Neural cell (in vitro differentiated cells): ENCODE measurements around the gene SH3RF3. TPM values are rescaled to one million over a fixed set of nuclear protein-coding genes. Genes with fewer than 3 reads are reported as not detected.

ENCODE experiments used
- H2AFZ ChIP-seq: fragments of 200-600, 300-800 bp; sonication (generic), shearing (Covaris generic); 2 replicates; pipeline ENCODE4 v1.6.0; 2014; ENCODE audit warnings: low read depth, mild to moderate bottlenecking, antibody characterized with exemption, low read length, moderate library complexity
- H3F3A ChIP-seq: fragments of 200-600 bp; shearing (Covaris generic); 2 replicates; pipeline ENCODE4 v1.6.1; 2016; ENCODE audit warnings: mild to moderate bottlenecking, moderate library complexity, mixed read lengths, antibody characterized with exemption, low read length; ENCODE audit not compliant: insufficient read depth, poor library complexity, severe bottlenecking
- H3K27ac ChIP-seq: fragments of 200-600, 300-800 bp; sonication (generic), shearing (Covaris generic); 2 replicates; pipeline ENCODE4 v1.5.1; 2014; ENCODE audit warnings: mild to moderate bottlenecking, low read length, moderate library complexity
- H3K27me3 ChIP-seq: fragments of 300-800, 200-600 bp; sonication (generic), shearing (Covaris generic); 2 replicates; pipeline ENCODE4 v1.6.0; 2014; ENCODE audit warnings: mild to moderate bottlenecking, low read depth, low read length, moderate library complexity; ENCODE audit not compliant: insufficient read depth
- H3K36me3 ChIP-seq: fragments of 300-800, 200-600 bp; sonication (generic), shearing (Covaris generic); 2 replicates; pipeline ENCODE4 v1.5.1; 2014; ENCODE audit warnings: mild to moderate bottlenecking, antibody characterized with exemption, low read length, moderate library complexity; ENCODE audit not compliant: insufficient read depth
- H3K4me2 ChIP-seq: fragments of 300-800, 200-600 bp; sonication (generic), shearing (Covaris generic); 2 replicates; pipeline ENCODE4 v1.6.0; 2014; ENCODE audit warnings: mild to moderate bottlenecking, low read length
- H3K4me3 ChIP-seq: fragments of 300-800, 200-600 bp; sonication (generic), shearing (Covaris generic); 2 replicates; pipeline ENCODE4 v1.5.1; 2014; ENCODE audit warnings: mild to moderate bottlenecking, low read length, moderate library complexity
- H3K79me2 ChIP-seq: fragments of 200-600 bp; shearing (Covaris generic); replicated peaks from 2 replicates; pipeline ENCODE4 v1.6.0; 2014; ENCODE audit warnings: mild to moderate bottlenecking, low read length, moderate library complexity; ENCODE audit not compliant: insufficient read depth
- H3K9ac ChIP-seq: fragments of 300-800, 200-600 bp; sonication (generic), shearing (Covaris generic); 2 replicates; pipeline ENCODE4 v1.6.1; 2016; ENCODE audit warnings: mild to moderate bottlenecking, low read length, mixed read lengths
- H3K9me2 ChIP-seq: fragments of 200-600 bp; shearing (Covaris generic); 2 replicates; pipeline ENCODE4 v1.6.1; 2016; ENCODE audit warnings: mild to moderate bottlenecking, low read length, mixed read lengths; ENCODE audit not compliant: insufficient read depth
- H3K9me3 ChIP-seq: fragments of 200-600, 300-800 bp; sonication (generic), shearing (Covaris generic); 2 replicates; pipeline ENCODE4 v1.6.1; 2016; ENCODE audit warnings: mild to moderate bottlenecking, mixed run types, low read length, moderate library complexity, mixed read lengths
- H4K20me1 ChIP-seq: fragments of 200-600 bp; shearing (Covaris generic); 2 replicates; pipeline ENCODE4 v1.6.1; 2016; ENCODE audit warnings: mild to moderate bottlenecking, mixed run types; ENCODE audit not compliant: insufficient read depth
- EP300 ChIP-seq: fragments of 450-650 bp; conservative IDR thresholded peaks from 2 replicates; pipeline ENCODE4 v1.6.1; 2014; ENCODE audit warnings: antibody characterized with exemption, mild to moderate bottlenecking, moderate library complexity; ENCODE audit not compliant: poor library complexity, severe bottlenecking
- EZH2 ChIP-seq: fragments of 200-600, 300-800 bp; shearing (Covaris generic), sonication (generic); IDR thresholded peaks from 2 replicates; pipeline ENCODE4 v1.6.1; 2014; ENCODE audit warnings: antibody characterized with exemption, low read length, borderline replicate concordance, mild to moderate bottlenecking; ENCODE audit not compliant: insufficient read depth, poor library complexity, severe bottlenecking
- MXI1 ChIP-seq: fragments of 450-650 bp; conservative IDR thresholded peaks from 2 replicates; pipeline ENCODE4 v1.6.1; 2014; ENCODE audit warnings: antibody characterized with exemption, mild to moderate bottlenecking; ENCODE audit not compliant: poor library complexity, severe bottlenecking
- POLR2AphosphoS5 ChIP-seq: IDR thresholded peaks from 2 replicates; pipeline ENCODE4 v1.6.1; 2012
- RAD21 ChIP-seq: fragments of 450-650 bp; conservative IDR thresholded peaks from 2 replicates; pipeline ENCODE4 v1.6.1; 2014; ENCODE audit warnings: antibody characterized with exemption, mild to moderate bottlenecking, moderate library complexity
- SMC3 ChIP-seq: fragments of 450-650 bp; conservative IDR thresholded peaks from 2 replicates; pipeline ENCODE4 v1.6.1; 2014; ENCODE audit warnings: antibody characterized with exemption, mild to moderate bottlenecking, moderate library complexity; ENCODE audit not compliant: poor library complexity
- TAF1 ChIP-seq: IDR thresholded peaks from 2 replicates; pipeline ENCODE4 v1.6.1; 2012; ENCODE audit warnings: low read depth
- polyA plus RNA-seq: library from polyadenylated mRNA; depleted of rRNA; stranded (reverse); fragments of >200 nt; gene quantifications from 2 replicates; pipeline ENCODE4 v1.2.3, GENCODE V29; 2014
- TF ChIP-seq, protein P1 (sequence below): fragments of 450-650 bp; IDR thresholded peaks from 2 replicates; pipeline ENCODE4 v1.5.1; 2014; ENCODE audit warnings: antibody characterized with exemption, mild to moderate bottlenecking, moderate library complexity; ENCODE audit not compliant: poor library complexity, severe bottlenecking
- TF ChIP-seq, protein P2 (sequence below): IDR thresholded peaks from 2 replicates; pipeline ENCODE4 v1.6.1; 2012; ENCODE audit warnings: borderline replicate concordance

Gene SH3RF3
- polyA plus RNA-seq, 1 donor from 2014 or later = 0.53 TPM

DNA sequence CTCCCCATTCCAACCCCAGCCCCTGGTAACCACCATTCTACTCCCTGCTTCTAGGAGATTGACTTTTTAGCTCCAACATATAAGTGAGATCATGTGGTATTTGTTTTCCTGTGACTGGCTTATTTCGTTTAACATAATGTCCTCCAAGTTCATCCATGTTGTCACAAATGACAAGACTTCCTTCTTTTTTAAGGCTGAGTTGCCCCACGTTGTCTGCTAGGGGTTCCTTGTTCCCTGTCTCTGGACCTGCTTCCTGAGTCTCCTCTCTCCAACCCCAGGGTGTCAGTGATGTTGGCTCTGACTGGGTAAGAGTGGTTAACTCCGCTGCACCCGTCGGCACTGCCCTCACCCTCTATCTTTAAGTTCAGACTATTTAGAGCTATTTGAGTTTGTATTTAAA, 175.2 kb downstream of the SH3RF3 start:
- no peaks in the 10 kb centered on the region for H3K27me3 ChIP-seq
- no peak overlapping the region for H3K4me3 ChIP-seq
- H3K9me2 ChIP-seq = no peaks in the 10 kb centered on the region
- H3K9me3 ChIP-seq = no peaks in the 10 kb centered on the region
- no peak overlapping the region for H3K27ac ChIP-seq
- H4K20me1 ChIP-seq = no peaks in the 10 kb centered on the region
- no peaks in the 10 kb centered on the region for H3K79me2 ChIP-seq
- no peak overlapping the region for H2AFZ ChIP-seq
- TF ChIP-seq MXI1 (no peak), TAF1 (no peak), EZH2 (no peak)
- H3K9ac ChIP-seq = no peak overlapping the region
- H3K4me2 ChIP-seq = no peak overlapping the region
- H3K36me3 ChIP-seq = no peaks in the 10 kb centered on the region
- H3F3A ChIP-seq = no peaks in the 10 kb centered on the region

DNA sequence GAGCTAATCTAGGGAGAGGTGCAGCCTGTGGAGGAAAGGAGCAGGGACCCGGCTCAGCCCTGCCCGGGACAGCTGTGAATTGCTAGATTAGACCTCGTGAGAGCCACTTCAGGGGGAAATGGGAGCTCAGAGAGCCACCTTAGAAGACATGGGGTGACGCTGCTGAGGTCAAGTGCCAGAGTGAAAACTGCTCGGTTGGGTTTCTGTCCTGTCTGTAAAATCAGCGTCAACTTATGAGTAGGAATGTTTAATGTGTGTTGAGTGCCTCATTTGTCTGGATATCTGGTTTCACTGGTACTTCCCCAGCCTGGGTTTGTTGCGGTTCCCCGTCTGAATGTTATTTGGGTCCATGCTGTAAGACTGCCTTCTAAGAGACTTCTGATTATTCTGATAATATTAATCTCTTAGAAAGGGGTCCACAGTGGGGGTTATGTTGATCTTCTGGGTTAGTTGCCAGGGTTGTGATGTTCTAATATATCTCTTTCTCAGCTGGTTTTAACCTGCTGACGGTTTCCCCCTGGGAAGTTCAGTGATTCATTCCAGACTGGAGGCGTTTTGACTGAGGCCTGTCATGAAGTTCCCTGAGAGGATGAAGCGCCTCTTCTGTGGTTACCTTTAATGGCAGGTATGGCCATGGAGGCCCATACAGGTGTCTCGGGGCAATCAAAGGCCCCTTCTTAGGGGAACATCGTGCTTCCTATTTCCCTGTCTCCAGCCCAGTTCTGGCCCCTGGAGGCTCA, 175.9 kb downstream of the SH3RF3 start:
- no peak overlapping the region for H3K9ac ChIP-seq
- no peak overlapping the region for H3K4me3 ChIP-seq
- no peaks in the 10 kb centered on the region for H3K9me2 ChIP-seq
- H3F3A ChIP-seq = no peaks in the 10 kb centered on the region
- no peak overlapping the region for H3K27ac ChIP-seq
- no peaks in the 10 kb centered on the region for H3K9me3 ChIP-seq
- no peak overlapping the region for H3K4me2 ChIP-seq
- TF ChIP-seq, protein P1, sequence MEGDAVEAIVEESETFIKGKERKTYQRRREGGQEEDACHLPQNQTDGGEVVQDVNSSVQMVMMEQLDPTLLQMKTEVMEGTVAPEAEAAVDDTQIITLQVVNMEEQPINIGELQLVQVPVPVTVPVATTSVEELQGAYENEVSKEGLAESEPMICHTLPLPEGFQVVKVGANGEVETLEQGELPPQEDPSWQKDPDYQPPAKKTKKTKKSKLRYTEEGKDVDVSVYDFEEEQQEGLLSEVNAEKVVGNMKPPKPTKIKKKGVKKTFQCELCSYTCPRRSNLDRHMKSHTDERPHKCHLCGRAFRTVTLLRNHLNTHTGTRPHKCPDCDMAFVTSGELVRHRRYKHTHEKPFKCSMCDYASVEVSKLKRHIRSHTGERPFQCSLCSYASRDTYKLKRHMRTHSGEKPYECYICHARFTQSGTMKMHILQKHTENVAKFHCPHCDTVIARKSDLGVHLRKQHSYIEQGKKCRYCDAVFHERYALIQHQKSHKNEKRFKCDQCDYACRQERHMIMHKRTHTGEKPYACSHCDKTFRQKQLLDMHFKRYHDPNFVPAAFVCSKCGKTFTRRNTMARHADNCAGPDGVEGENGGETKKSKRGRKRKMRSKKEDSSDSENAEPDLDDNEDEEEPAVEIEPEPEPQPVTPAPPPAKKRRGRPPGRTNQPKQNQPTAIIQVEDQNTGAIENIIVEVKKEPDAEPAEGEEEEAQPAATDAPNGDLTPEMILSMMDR = no peak
- TF ChIP-seq EP300 (no peak), SMC3 (no peak), RAD21 (no peak), EZH2 (no peak), POLR2AphosphoS5 (no peak), TAF1 (no peak)
- TF ChIP-seq, protein P2, sequence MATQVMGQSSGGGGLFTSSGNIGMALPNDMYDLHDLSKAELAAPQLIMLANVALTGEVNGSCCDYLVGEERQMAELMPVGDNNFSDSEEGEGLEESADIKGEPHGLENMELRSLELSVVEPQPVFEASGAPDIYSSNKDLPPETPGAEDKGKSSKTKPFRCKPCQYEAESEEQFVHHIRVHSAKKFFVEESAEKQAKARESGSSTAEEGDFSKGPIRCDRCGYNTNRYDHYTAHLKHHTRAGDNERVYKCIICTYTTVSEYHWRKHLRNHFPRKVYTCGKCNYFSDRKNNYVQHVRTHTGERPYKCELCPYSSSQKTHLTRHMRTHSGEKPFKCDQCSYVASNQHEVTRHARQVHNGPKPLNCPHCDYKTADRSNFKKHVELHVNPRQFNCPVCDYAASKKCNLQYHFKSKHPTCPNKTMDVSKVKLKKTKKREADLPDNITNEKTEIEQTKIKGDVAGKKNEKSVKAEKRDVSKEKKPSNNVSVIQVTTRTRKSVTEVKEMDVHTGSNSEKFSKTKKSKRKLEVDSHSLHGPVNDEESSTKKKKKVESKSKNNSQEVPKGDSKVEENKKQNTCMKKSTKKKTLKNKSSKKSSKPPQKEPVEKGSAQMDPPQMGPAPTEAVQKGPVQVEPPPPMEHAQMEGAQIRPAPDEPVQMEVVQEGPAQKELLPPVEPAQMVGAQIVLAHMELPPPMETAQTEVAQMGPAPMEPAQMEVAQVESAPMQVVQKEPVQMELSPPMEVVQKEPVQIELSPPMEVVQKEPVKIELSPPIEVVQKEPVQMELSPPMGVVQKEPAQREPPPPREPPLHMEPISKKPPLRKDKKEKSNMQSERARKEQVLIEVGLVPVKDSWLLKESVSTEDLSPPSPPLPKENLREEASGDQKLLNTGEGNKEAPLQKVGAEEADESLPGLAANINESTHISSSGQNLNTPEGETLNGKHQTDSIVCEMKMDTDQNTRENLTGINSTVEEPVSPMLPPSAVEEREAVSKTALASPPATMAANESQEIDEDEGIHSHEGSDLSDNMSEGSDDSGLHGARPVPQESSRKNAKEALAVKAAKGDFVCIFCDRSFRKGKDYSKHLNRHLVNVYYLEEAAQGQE = no peak
- no peaks in the 10 kb centered on the region for H3K79me2 ChIP-seq
- no peaks in the 10 kb centered on the region for H4K20me1 ChIP-seq
- no peak overlapping the region for H2AFZ ChIP-seq
- no peaks in the 10 kb centered on the region for H3K36me3 ChIP-seq
- no peaks in the 10 kb centered on the region for H3K27me3 ChIP-seq
